Esophagus squamous epithelium (tissue), 4 donors: ENCODE data around the gene PRKACA.

Experiments
- CTCF ChIP-seq, 6 experiments: fragments of 450-650 bp in 4 of 6; fragments of 200-600 bp in 2 of 6; sonication (generic) in 2 of 6; IDR thresholded peaks; one replicate each; pipeline ENCODE4 v1.5.1; 2016 to 2019; ENCODE audit warnings: antibody characterized with exemption in 6 of 6, mild to moderate bottlenecking in 4 of 6, moderate library complexity in 4 of 6
- POLR2A ChIP-seq, 4 donors: fragments of 450-650 bp; IDR thresholded peaks; one replicate each; pipeline ENCODE4 v1.6.1; 2017; ENCODE audit warnings: antibody characterized with exemption in 4 of 4, mild to moderate bottlenecking in 4 of 4, moderate library complexity in 3 of 4

GRCh38 chr19:14050512-14050911 is 67.0 kb downstream of the PRKACA start:
- TF ChIP-seq POLR2A (IDR thresholded peaks at IDR 0.05): no peak
- no peak for TF ChIP-seq CTCF (IDR thresholded peaks at IDR 0.05)
